K562 (cell line): ENCODE data around the gene STK24. TPM values are rescaled to one million over a fixed set of nuclear protein-coding genes. Genes with fewer than 3 reads are reported as not detected.

Experiments
- ATAC-seq: fragments of 200-7000 bp; cut with Tn5 transposase; 3 replicates; pipeline ENCODE4 v1.9.1; 2020; ENCODE audit warnings: moderate library complexity
- BruUV-seq: library from RNA; stranded (reverse); fragments of 400-500 nt; replicated peaks from 2 replicates; lab custom pipeline; 2021; lab: Mats Ljungman, UMichigan
- CTCF ChIA-PET: fragments of 300-600 bp; formaldehyde crosslinking; extraction: SDS; loops from one replicate; lab custom pipeline; 2021; ENCODE audit warnings: low intra/inter-chr PET ratio; lab: Yijun Ruan, JAX
- POLR2A ChIA-PET: fragments of 300-600, 350-650 bp; sonication (Branson Sonifier 250); formaldehyde crosslinking; extraction: SDS; loops from one replicate; lab custom pipeline; 2021; ENCODE audit warnings: antibody characterized with exemption, inconsistent platforms; lab: Yijun Ruan, JAX
- DNase-seq, 4 experiments: peaks; one replicate each; pipeline versions ENCODE4 v3.0.0 to v3.0.0-alpha.2; 2011 to 2018; ENCODE audit warnings: low spot score in 3 of 4, mixed read lengths in 3 of 4; ENCODE audit errors: extremely low read depth in 1 of 4
- FAIRE-seq: peaks from 2 replicates; lab custom pipeline; 2011; peaks lifted over from hg19 to GRCh38; lab: Jason Lieb, UNC
- H2AFZ ChIP-seq: 2 replicates; pipeline ENCODE4 v1.6.0; 2011; ENCODE audit warnings: low read depth, low read length, control low read depth, inconsistent platforms
- H3K27ac ChIP-seq: fragments of 200-600 bp; 3 replicates; pipeline ENCODE4 v1.8.0; 2011; ENCODE audit warnings: low read depth, mild to moderate bottlenecking, control low read depth, inconsistent platforms, low read length, moderate library complexity, mixed read lengths; ENCODE audit errors: extremely low read depth
- H3K27me3 ChIP-seq, 2 experiments: fragments of 300-600 bp in 1 of 2; 2 replicates in 1 of 2; 3 replicates in 1 of 2; pipeline versions ENCODE4 v1.6.0 to v1.8.0; 2011; ENCODE audit warnings: inconsistent platforms in 2 of 2, low read length in 2 of 2, mild to moderate bottlenecking in 1 of 2, mixed read lengths in 1 of 2, moderate library complexity in 1 of 2; ENCODE audit not compliant: control insufficient read depth in 2 of 2, insufficient read depth in 2 of 2
- H3K36me3 ChIP-seq: fragments of 300-600 bp; 3 replicates; pipeline ENCODE4 v1.8.0; 2011; ENCODE audit warnings: mild to moderate bottlenecking, low read length, inconsistent platforms; ENCODE audit not compliant: control insufficient read depth, insufficient read depth
- H3K4me1 ChIP-seq, 2 experiments: fragments of 200-600 bp in 1 of 2; replicated peaks in 1 of 2; 2 replicates in 1 of 2; 3 replicates in 1 of 2; pipeline versions ENCODE4 v1.5.1 to v1.8.0; 2011; ENCODE audit warnings: inconsistent platforms in 2 of 2, low read length in 2 of 2, mild to moderate bottlenecking in 1 of 2, mixed read lengths in 1 of 2, moderate library complexity in 1 of 2; ENCODE audit not compliant: control insufficient read depth in 2 of 2, insufficient read depth in 2 of 2
- H3K4me2 ChIP-seq: 2 replicates; pipeline ENCODE4 v1.6.1; 2011; ENCODE audit warnings: low read length, control low read depth, inconsistent platforms, mixed read lengths; ENCODE audit not compliant: insufficient read depth
- H3K4me3 ChIP-seq: fragments of 200-600 bp; sonication (generic), shearing (Covaris generic); 2 replicates; pipeline ENCODE4 v1.5.1; 2016; ENCODE audit warnings: control low read depth, inconsistent platforms
- H3K79me2 ChIP-seq: fragments of 200-600 bp; 3 replicates; pipeline ENCODE4 v1.8.0; 2011; ENCODE audit warnings: low read length, inconsistent platforms; ENCODE audit not compliant: control insufficient read depth, insufficient read depth
- H3K9ac ChIP-seq, 2 experiments: 2 replicates each; pipeline versions ENCODE4 v1.6.0 to v1.6.1; 2011; ENCODE audit warnings: low read depth in 2 of 2, low read length in 2 of 2, control low read depth in 1 of 2, inconsistent platforms in 1 of 2, mild to moderate bottlenecking in 1 of 2, mixed read lengths in 1 of 2; ENCODE audit not compliant: insufficient read depth in 1 of 2
- H3K9me1 ChIP-seq: one replicate; pipeline ENCODE4 v1.6.0; 2011; ENCODE audit warnings: inconsistent platforms, mild to moderate bottlenecking, low read length, moderate library complexity; ENCODE audit not compliant: control insufficient read depth, insufficient read depth
- H3K9me3 ChIP-seq: replicated peaks from 2 replicates; pipeline ENCODE4 v1.5.1; 2011; ENCODE audit warnings: low read depth, low read length, inconsistent platforms; ENCODE audit not compliant: control insufficient read depth, insufficient read depth
- H4K20me1 ChIP-seq: replicated peaks from 2 replicates; pipeline ENCODE4 v1.6.1; 2011; ENCODE audit warnings: low read length, inconsistent platforms, mixed read lengths; ENCODE audit not compliant: control insufficient read depth, insufficient read depth
- FOXA3 ChIP-seq, 2 experiments: fragments of 450-650 bp in 1 of 2; sonication (generic) in 1 of 2; formaldehyde crosslinking; IDR thresholded peaks in 1 of 2; conservative IDR thresholded peaks in 1 of 2; 2 replicates each; pipeline versions ENCODE4 v1.4.0 to v1.8.0; 2020 to 2022; ENCODE audit warnings: mild to moderate bottlenecking in 2 of 2, missing genetic modification reagents in 1 of 2
- PTTG1 ChIP-seq: fragments of 450-650 bp; IDR thresholded peaks from 2 replicates; pipeline ENCODE4 v1.6.1; 2016; ENCODE audit warnings: low read depth, mild to moderate bottlenecking, missing genetic modification characterization, missing compliant biosample characterization
- RFX1 ChIP-seq: fragments of 450-650 bp; IDR thresholded peaks from 2 replicates; pipeline ENCODE4 v1.6.1; 2016; ENCODE audit warnings: mild to moderate bottlenecking, moderate library complexity
- WGBS: fragments of 100-300 bp; shearing (Covaris generic); methylation state at CpG from one replicate; pipeline ENCODE4 v1.1.6; 2016; ENCODE audit warnings: low coverage, mixed read lengths; ENCODE audit not compliant: insufficient coverage; ENCODE audit errors: missing lambda C conversion rate; 5-methylcytosine and 5-hydroxymethylcytosine counted together
- in situ Hi-C: fragments of 300-500 bp; cut with MboI; formaldehyde crosslinking; loops from 4 replicates; pipeline ENCODE4 v1.15.0; 2018; ENCODE audit warnings: inconsistent platforms, mixed read lengths
- intact Hi-C: fragments of 100-400 bp; cut with micrococcal nuclease; formaldehyde crosslinking; loops from 2 replicates; pipeline ENCODE4 v1.14.2; 2022
- polyA plus RNA-seq, 8 experiments: library from polyadenylated mRNA; depleted of rRNA in 4 of 8; stranded (reverse) in 5 of 8; unstranded in 3 of 8; fragments of >200 nt; fragmentation: Nextera tagmentation in 2 of 8; fragmentation: Illumina TruSeq in 1 of 8; extraction: Ambion mirVana in 2 of 8; extraction: Trizol in 1 of 8; gene quantifications; 2 replicates each; pipeline versions ENCODE4 v1.2.1 to v1.2.3, GENCODE V29; 2011 to 2014; ENCODE audit warnings: inconsistent platforms in 1 of 8, missing spikeins in 1 of 8
- total RNA-seq, 7 experiments: library from RNA; depleted of rRNA in 6 of 7; stranded (reverse); fragments of >200 nt in 6 of 7; fragmentation: Illumina TruSeq in 2 of 7; extraction: Trizol in 2 of 7; gene quantifications; 2 replicates each; pipeline versions ENCODE4 v1.2.1 to v1.2.3, GENCODE V29; 2011 to 2021; ENCODE audit warnings: low replicate concordance in 1 of 7
- TF ChIP-seq, protein P1 (sequence below): sonication (generic); formaldehyde crosslinking; IDR thresholded peaks from 2 replicates; pipeline ENCODE4 v1.8.0; 2022; ENCODE audit warnings: missing genetic modification reagents, mild to moderate bottlenecking, borderline replicate concordance

STK24 gene
- total and polyA plus RNA-seq, 9 of the 15 experiments (the other 6 are each of a cell fraction or from before 2014, with no cell fraction given): 3.8 to 78.4 (median 28.2) TPM

DNA sequence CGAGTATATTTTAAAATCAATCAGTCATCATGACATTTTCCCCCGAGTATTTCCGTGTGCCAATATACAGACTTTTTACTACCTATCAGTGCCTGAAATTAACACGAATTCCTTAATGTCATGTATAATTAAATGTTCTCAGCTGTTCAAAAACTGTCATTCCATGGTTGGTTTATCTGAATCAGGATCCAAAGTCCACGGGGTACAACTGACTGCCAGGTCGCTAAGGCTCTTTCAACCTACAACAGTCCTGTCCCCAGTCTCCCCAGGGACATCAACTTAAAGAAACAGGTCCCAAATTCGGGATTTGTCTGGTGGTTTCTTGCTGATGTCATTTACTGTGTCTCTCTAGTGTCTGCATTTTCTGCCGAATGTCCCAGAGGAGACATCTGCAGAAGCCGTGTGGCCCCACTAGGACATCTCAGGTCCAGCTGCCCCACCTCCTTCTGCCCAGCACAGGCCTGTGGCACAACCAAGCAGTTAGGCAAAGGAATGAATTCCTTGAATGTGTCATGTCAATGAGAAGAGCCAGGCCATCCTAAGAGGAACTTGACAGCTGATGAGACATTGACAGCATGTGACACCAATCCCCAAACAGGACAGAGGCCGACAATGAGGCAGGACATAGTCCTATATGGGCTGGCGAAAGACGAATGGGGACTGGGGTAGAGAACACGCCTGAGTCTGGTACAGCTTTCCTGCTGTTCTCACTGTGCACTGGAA, 109.5 kb downstream of the STK24 start:
- CTCF ChIA-PET: no interaction called here
- 81% methylated on average over 11 of the region's 13 CpGs for WGBS
- DNase-seq: no peak
- Histone ChIP-seq H3K4me3 (no peak overlapping the region), H3K9me1 (no peaks in the 10 kb centered on the region), H3K27me3 (no peaks in the 10 kb centered on the region), H4K20me1 (no peaks in the 10 kb centered on the region), H3K4me2 (no peak overlapping the region), H3K9ac (no peak overlapping the region), H3K79me2 (no peaks in the 10 kb centered on the region), H3K36me3 (peaks cover 65% of the 10 kb centered on the region), H3K9me3 (no peaks in the 10 kb centered on the region), H3K4me1 (peaks cover 0 to 5% of the 10 kb centered on the region in 2 experiments; a peak in 2 of 5 replicates), H3K27ac (no peak overlapping the region), H2AFZ (no peak overlapping the region)
- TF ChIP-seq, protein P1, sequence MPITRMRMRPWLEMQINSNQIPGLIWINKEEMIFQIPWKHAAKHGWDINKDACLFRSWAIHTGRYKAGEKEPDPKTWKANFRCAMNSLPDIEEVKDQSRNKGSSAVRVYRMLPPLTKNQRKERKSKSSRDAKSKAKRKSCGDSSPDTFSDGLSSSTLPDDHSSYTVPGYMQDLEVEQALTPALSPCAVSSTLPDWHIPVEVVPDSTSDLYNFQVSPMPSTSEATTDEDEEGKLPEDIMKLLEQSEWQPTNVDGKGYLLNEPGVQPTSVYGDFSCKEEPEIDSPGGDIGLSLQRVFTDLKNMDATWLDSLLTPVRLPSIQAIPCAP (CRISPR knock-in tag): no peak
- TF ChIP-seq FOXA3 (CRISPR knock-in tag; conservative IDR thresholded peaks at IDR 0.05 in 1 of 2, IDR thresholded peaks at IDR 0.05 in 1 of 2) (no peak), PTTG1 (tag) (no peak), RFX1 (no peak)
- no peak for FAIRE-seq
- intact Hi-C loops: no loop called here
- no TSS peak for BruUV-seq
- in situ Hi-C loops: no loop called here
- POLR2A ChIA-PET: no interaction called here
- no peak for ATAC-seq
